HG03442 (cell line): Measurements from ENCODE around the gene U2AF1L4.

ENCODE experiments used
- ATAC-seq: cut with Tn5 transposase; IDR thresholded peaks from one replicate; pipeline ENCODE4 v1.9.1; 2021; ENCODE audit warnings: mild to moderate bottlenecking, moderate library complexity; ENCODE audit not compliant: unreplicated experiment

Gene U2AF1L4

DNA sequence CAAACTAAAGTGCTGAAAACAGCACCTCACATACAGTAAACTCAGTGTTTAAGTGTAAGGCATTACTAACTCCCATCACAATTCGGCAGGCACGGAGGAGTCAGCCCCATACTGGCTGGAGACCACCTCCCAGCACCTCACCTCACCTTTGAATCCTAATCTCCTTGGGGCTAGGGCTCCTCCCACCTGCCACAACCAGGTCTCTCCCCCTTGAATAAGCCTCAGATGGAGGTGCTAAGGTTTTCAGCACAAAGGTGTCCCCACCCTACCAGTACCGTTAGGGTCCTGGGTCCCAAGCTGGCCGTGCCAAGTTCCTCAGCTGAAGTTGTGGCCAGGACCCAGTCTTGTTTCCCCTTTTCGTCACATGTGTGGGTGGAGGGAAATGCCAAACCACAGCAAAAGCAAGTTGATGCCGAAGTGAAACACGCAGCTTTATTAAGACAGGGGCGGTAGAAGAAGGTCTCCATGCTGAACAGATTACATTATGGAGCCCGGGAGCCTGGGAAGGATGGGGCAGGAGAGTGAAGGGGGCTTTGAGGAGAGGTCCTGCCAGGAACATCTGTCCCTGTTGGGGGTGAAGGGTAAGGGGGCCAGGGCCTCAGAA lies 3.0 kb downstream of the U2AF1L4 start, which contains the start of gene IGFLR1:
IGFLR1 (minus strand) TSS at position 332 of the 604 bp plus-strand sequence. CDS start 1,272 bp downstream, outside the sequence.
- ATAC-seq, result no peak

GRCh38 chr19:35741203-35741515 lies 4.1 kb downstream of the U2AF1L4 start:
- no peak for ATAC-seq

DNA sequence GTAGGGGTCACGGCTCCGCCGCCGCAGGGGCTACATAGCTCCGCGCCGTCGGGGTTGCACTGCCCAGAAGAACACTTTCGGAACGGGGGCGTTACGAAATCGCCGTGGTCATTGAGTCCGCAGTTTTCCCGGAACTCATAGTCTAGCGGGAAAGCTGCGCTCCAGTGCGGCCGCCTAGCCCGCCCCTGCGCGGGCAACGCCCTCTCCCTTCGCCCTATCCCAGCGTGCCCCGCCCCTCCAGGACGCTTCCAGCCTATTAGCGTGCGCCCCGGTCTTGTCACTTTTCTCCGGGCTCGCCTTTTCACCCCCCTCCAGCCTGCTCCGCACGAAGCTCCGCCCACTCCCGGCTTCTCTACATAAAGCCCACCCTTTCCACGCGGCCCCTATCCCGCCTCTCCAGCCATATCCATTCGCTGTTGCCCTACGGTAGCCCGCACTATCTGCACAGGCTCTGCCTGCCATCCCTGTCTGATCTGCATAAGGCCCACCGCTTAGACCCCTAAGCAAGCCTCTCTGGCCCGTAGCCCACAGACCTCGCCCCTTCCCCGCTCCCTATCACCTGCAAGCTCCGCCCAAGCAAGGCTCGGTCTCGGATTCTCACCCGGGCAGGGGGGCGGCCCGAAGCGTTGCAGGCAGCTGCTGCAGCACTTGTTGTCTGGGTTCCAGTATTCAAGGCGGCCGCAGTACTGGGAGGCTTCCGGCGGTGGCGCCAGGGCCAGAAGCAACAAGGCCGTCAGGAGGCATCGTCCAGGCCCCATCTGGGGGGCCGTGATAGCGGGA lies 4.6 kb downstream of the U2AF1L4 start:
- peak; percentile 56 for ATAC-seq

GRCh38 chr19:35740108-35740422 lies 5.2 kb downstream of the U2AF1L4 start:
- peak; percentile 22 for ATAC-seq

DNA sequence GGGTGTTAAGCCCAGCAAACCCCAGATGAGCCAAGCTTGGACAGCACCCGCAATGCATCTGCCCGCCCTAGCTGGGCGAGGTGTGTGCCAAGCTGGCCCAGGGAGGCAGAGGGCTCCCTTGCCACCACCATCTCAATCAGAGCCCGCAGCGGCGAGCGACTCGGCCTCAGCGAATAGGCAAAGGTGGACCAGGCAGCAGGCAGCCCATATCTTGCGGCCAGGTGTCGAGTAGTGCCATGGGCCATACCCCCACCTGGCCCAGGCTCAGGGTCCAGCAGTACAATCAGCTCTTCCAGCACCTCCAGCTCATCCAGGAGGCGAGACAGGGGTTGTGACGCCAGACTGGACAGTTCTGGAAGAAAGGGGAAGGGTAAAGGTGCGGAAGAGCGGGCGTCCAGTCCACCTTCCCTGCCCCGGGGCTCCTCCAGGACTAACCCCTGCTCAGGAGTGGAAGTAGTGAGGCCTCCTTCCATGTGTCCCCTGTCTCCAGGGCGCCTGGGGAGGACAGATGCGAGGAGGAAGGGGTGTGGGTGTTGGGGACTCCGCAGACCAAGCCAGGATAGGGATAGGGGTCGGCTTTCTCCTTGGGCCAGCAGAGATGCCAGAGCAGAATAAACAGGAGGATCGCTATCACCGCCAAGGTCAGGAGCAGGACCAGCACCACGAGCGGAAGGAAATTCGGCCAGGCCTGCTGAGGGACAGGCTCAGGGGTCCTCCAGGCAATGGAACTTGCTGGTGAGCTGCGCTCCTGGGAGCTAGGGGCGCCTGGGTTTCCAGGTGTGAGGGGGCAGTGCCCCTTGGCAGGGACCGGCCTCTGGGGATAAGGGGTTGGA lies 5.7 kb downstream of the U2AF1L4 start:
- no peak for ATAC-seq

DNA sequence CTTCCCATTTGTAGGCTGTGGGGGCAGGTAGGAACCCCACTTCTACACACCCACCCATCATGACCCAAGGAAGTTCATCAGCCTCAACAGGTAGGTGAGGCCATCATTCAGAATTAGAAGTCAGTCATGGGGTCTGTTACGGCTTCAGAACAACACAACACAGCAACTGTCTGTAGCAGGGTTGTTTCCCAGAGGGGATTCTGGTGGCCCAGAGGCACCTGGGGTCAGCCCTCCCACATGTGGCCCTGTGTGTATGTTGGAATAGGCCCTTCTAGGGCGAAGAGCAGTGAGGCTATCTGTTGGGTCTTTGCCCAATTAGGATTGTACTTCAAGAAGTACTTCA lies 6.4 kb downstream of the U2AF1L4 start:
- ATAC-seq, result no peak

DNA sequence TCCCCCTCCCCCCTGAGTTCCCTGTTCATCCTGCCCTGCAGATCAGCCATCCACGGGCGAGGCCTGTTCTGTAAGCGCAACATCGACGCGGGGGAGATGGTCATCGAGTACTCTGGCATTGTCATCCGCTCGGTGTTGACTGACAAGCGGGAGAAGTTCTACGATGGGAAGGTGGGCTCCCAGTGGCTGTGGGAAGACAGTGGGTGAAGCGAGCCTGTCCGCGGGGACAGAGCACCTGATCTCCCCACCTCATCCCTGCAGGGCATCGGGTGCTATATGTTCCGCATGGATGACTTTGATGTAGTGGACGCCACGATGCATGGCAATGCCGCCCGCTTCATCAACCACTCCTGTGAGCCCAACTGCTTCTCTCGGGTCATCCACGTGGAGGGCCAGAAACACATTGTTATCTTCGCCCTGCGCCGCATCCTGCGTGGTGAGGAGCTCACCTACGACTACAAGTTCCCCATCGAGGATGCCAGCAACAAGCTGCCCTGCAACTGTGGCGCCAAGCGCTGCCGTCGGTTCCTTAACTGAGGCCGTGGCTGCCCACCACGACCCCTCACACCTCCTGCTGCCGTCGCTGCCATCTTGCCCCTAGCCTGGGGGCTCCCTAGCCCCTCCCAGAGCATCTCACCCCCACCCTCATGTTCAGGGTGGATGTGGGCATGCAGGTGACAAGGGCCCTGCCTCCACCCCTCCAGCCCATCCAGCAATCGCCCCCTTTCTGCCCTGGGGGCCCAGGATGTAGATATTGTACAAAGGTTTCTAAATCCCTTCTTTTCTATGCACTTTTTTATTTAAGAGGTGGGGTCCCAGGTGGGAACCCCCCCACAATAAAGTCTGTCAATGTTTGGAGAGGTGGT lies 7.0 kb downstream of the U2AF1L4 start:
- ATAC-seq, result no peak

- no peak for ATAC-seq
Observed at GRCh38 chr19:35736913-35737886, 8.0 kb downstream of the U2AF1L4 start.

DNA sequence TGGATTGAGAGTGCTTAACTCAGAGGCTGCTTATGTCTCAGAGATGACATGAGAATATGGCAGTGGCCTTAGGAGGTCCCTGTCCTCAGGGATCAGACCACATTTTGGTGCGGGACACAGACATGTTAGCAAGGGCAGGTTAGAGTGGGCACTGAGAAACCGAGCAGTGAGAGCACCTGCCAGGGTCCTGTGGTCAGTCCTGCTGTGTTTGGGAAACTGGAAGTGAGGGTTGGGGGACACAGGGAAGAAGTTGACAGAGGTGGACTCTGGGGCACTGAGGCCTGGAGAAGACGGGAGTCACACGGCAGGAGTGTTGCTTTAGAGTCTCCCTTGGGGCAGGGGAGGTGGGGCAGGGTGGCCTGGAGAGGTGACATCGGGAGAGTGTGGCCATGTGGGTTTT lies 10.3 kb downstream of the U2AF1L4 start:
- ATAC-seq, result no peak

GRCh38 chr19:35734273-35734672 lies 10.9 kb downstream of the U2AF1L4 start:
- no peak for ATAC-seq

GRCh38 chr19:35733180-35734125 lies 11.8 kb downstream of the U2AF1L4 start:
- ATAC-seq, result no peak

- no peak for ATAC-seq
Observed at GRCh38 chr19:35732540-35733179, 12.6 kb downstream of the U2AF1L4 start.

DNA sequence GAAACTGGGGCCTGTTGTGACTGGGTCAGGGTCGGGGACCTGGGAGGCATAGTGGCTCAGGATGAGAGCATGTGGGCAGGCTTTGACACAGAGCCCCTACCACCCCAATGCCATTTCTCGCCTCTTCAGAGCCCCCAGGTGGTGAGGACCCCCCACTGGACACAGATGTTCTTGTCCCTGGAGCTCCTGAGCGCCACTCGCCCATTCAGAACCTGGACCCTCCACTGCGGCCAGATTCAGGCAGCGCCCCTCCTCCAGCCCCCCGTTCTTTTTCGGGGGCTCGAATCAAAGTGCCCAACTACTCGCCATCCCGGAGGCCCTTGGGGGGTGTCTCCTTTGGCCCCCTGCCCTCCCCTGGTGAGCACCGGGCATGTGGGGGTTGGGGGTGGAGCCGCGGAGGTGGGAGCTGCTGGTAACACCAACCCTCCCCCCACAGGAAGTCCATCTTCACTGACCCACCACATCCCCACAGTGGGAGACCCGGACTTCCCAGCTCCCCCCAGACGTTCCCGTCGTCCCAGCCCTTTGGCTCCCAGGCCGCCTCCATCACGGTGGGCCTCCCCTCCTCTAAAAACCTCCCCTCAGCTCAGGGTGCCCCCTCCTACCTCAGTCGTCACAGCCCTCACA lies 13.3 kb downstream of the U2AF1L4 start:
- no peak for ATAC-seq

DNA sequence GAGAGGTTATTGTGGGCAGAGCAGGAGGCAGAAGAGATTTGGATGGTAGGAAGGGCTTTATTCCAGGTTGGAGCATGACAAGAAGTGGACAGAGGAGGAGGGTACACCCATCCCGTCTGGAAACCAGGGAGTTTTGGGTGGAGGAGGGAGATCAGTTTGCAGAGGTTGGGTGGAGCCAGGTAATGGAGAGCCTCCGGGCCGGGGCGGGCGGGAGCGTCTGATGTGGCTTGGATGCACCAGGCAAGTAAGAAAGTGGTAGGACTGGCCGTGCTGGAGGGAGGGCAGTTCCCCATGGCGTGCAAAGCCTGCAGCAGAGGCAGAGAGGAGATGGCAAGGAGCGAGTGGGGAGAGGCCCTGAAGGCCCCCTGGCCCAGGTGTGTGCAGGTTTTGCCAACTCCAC lies 13.9 kb downstream of the U2AF1L4 start:
- ATAC-seq, result no peak

GRCh38 chr19:35730326-35730725 lies 14.9 kb downstream of the U2AF1L4 start:
- ATAC-seq, result no peak

DNA sequence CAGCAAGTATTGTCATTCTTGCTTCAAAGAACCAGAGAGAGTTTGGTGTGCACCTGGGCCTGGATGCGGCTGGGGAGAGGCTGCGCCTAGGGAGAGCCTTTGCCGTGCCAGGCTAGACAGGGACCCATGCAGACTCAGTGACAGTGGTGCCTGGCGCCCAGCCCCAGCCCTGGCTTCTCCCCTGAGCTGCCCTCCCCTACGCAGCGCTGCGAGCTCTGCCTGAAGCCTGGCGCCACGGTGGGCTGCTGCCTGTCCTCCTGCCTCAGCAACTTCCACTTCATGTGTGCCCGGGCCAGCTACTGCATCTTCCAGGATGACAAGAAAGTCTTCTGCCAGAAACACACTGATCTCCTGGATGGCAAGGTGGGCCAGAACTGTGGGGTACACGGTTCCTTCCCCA lies 15.5 kb downstream of the U2AF1L4 start:
- ATAC-seq, result no peak

- ATAC-seq, result no peak
Observed at GRCh38 chr19:35729021-35729420, 16.2 kb downstream of the U2AF1L4 start.
